SK-N-SH treated with all-trans-retinoic acid at 6 μM for 48 hours (cell line): ENCODE results near the gene FMO3.

Experiments used
- ATAC-seq: fragments of 200-7000 bp; cut with Tn5 transposase; 3 replicates; pipeline ENCODE4 v1.9.1; 2020; ENCODE audit warnings: mild to moderate bottlenecking, moderate library complexity
- ARNTL ChIP-seq: fragments of 450-650 bp; formaldehyde crosslinking; IDR thresholded peaks from 2 replicates; pipeline ENCODE4 v1.5.0; 2020; ENCODE audit warnings: low read depth, mild to moderate bottlenecking, moderate library complexity, borderline replicate concordance
- BACH2 ChIP-seq: fragments of 250-450 bp; sonication (Bioruptor Pico); IDR thresholded peaks from 2 replicates; pipeline ENCODE4 v1.9.0; 2021; ENCODE audit warnings: mild to moderate bottlenecking, borderline replicate concordance
- CSDC2 ChIP-seq: fragments of 250-450 bp; sonication (Bioruptor Pico); IDR thresholded peaks from 2 replicates; pipeline ENCODE4 v1.5.0; 2020; ENCODE audit warnings: mild to moderate bottlenecking, moderate library complexity
- CSRNP3 ChIP-seq: fragments of 250-450 bp; sonication (Bioruptor Pico); IDR thresholded peaks from 2 replicates; pipeline ENCODE4 v1.5.1; 2021; ENCODE audit warnings: mild to moderate bottlenecking, moderate library complexity
- ESRRG ChIP-seq: fragments of 250-450 bp; sonication (Bioruptor Pico); IDR thresholded peaks from 2 replicates; pipeline ENCODE4 v1.6.1; 2021; ENCODE audit warnings: mild to moderate bottlenecking
- GLIS3 ChIP-seq: fragments of 250-450 bp; sonication (Bioruptor Pico); IDR thresholded peaks from 2 replicates; pipeline ENCODE4 v1.5.0; 2020; ENCODE audit warnings: mild to moderate bottlenecking, moderate library complexity
- ISL1 ChIP-seq: fragments of 250-450 bp; sonication (Bioruptor Pico); IDR thresholded peaks from 2 replicates; pipeline ENCODE4 v2.1.2; 2022; ENCODE audit warnings: mild to moderate bottlenecking, moderate library complexity
- OSR1 ChIP-seq: fragments of 250-450 bp; sonication (Bioruptor Pico); IDR thresholded peaks from 2 replicates; pipeline ENCODE4 v1.8.0; 2022; ENCODE audit warnings: moderate library complexity, mild to moderate bottlenecking, inconsistent platforms
- PATZ1 ChIP-seq: fragments of 250-450 bp; sonication (Bioruptor Pico); IDR thresholded peaks from 2 replicates; pipeline ENCODE4 v1.8.0; 2020; ENCODE audit warnings: mild to moderate bottlenecking, moderate library complexity, borderline replicate concordance
- POU6F1 ChIP-seq: fragments of 250-450 bp; sonication (Bioruptor Pico); IDR thresholded peaks from 2 replicates; pipeline ENCODE4 v1.8.0; 2021; ENCODE audit warnings: low read depth, mild to moderate bottlenecking, moderate library complexity, borderline replicate concordance
- PPARA ChIP-seq: fragments of 250-450 bp; sonication (Bioruptor Pico); IDR thresholded peaks from 2 replicates; pipeline ENCODE4 v1.5.0; 2020; ENCODE audit warnings: mild to moderate bottlenecking, borderline replicate concordance
- RARB ChIP-seq: fragments of 250-450 bp; sonication (Bioruptor Pico); IDR thresholded peaks from 2 replicates; pipeline ENCODE4 v1.8.0; 2021; ENCODE audit warnings: mild to moderate bottlenecking, moderate library complexity
- SNAI2 ChIP-seq: fragments of 250-450 bp; sonication (Bioruptor Pico); IDR thresholded peaks from 2 replicates; pipeline ENCODE4 v1.5.0; 2020; ENCODE audit warnings: mild to moderate bottlenecking, moderate library complexity
- TCF4 ChIP-seq: fragments of 250-450 bp; sonication (Bioruptor Pico); IDR thresholded peaks from 2 replicates; pipeline ENCODE4 v1.8.0; 2021; ENCODE audit warnings: mild to moderate bottlenecking, moderate library complexity, borderline replicate concordance
- TOX ChIP-seq: fragments of 250-450 bp; sonication (Bioruptor Pico); IDR thresholded peaks from 2 replicates; pipeline ENCODE4 v1.8.0; 2021; ENCODE audit warnings: mild to moderate bottlenecking, moderate library complexity, borderline replicate concordance
- TSHZ2 ChIP-seq: fragments of 250-450 bp; sonication (Bioruptor Pico); IDR thresholded peaks from 2 replicates; pipeline ENCODE4 v1.5.0; 2020; ENCODE audit warnings: mild to moderate bottlenecking, moderate library complexity
- ZC3H10 ChIP-seq: fragments of 250-450 bp; sonication (Bioruptor Pico); IDR thresholded peaks from 2 replicates; pipeline ENCODE4 v1.5.1; 2021; ENCODE audit warnings: mild to moderate bottlenecking, moderate library complexity
- ZFP3 ChIP-seq: fragments of 250-450 bp; sonication (Bioruptor Pico); IDR thresholded peaks from 2 replicates; pipeline ENCODE4 v1.5.0; 2020; ENCODE audit warnings: mild to moderate bottlenecking, moderate library complexity
- ZFP30 ChIP-seq: fragments of 450-650 bp; formaldehyde crosslinking; IDR thresholded peaks from 2 replicates; pipeline ENCODE4 v1.5.0; 2022; ENCODE audit warnings: mild to moderate bottlenecking, moderate library complexity
- ZNF565 ChIP-seq: fragments of 450-650 bp; formaldehyde crosslinking; conservative IDR thresholded peaks from 2 replicates; pipeline ENCODE4 v1.5.0; 2020; ENCODE audit warnings: low read depth, mild to moderate bottlenecking, moderate library complexity
- ZNF8 ChIP-seq: fragments of 450-650 bp; formaldehyde crosslinking; IDR thresholded peaks from 2 replicates; pipeline ENCODE4 v1.5.0; 2020; ENCODE audit warnings: mild to moderate bottlenecking, moderate library complexity

FMO3 gene

GRCh38 chr1:171061425-171062143 lies 29.1 kb upstream of the FMO3 start:
- TF ChIP-seq CSRNP3 = no peak
- TF ChIP-seq ZC3H10 (CRISPR knock-in tag) = no peak
- TF ChIP-seq TOX (CRISPR knock-in tag) = no peak
- no peak for TF ChIP-seq SNAI2 (CRISPR knock-in tag)
- no peak for TF ChIP-seq CSDC2 (CRISPR knock-in tag)
- TF ChIP-seq PPARA = no peak
- TF ChIP-seq TCF4 (CRISPR knock-in tag) = no peak
- no peak for TF ChIP-seq ZFP3 (CRISPR knock-in tag)
- TF ChIP-seq GLIS3 (CRISPR knock-in tag) = no peak
- TF ChIP-seq RARB (CRISPR knock-in tag) = no peak
- TF ChIP-seq OSR1 (CRISPR knock-in tag) = no peak
- no peak for TF ChIP-seq ISL1 (CRISPR knock-in tag)
- TF ChIP-seq ZNF565 (CRISPR knock-in tag) = no peak
- TF ChIP-seq TSHZ2 (CRISPR knock-in tag) = no peak
- TF ChIP-seq ARNTL = no peak
- no peak for TF ChIP-seq ZFP30
- no peak for TF ChIP-seq POU6F1 (CRISPR knock-in tag)
- no peak for TF ChIP-seq BACH2 (CRISPR knock-in tag)
- ATAC-seq = no peak

- TF ChIP-seq CSDC2 (CRISPR knock-in tag) (no peak), ZNF8 (CRISPR knock-in tag) (no peak)
- ATAC-seq = no peak
Observed at GRCh38 chr1:171062902-171063301, 27.8 kb upstream of the FMO3 start.

GRCh38 chr1:171075041-171075440 lies 15.7 kb upstream of the FMO3 start:
- ATAC-seq = no peak
- TF ChIP-seq PPARA (no peak), CSRNP3 (no peak), ARNTL (no peak), TSHZ2 (CRISPR knock-in tag) (no peak), TCF4 (CRISPR knock-in tag) (no peak), ZFP30 (no peak), CSDC2 (CRISPR knock-in tag) (no peak), TOX (CRISPR knock-in tag) (no peak), ESRRG (no peak), ZFP3 (CRISPR knock-in tag) (no peak), SNAI2 (CRISPR knock-in tag) (no peak), ISL1 (CRISPR knock-in tag) (no peak), PATZ1 (CRISPR knock-in tag) (no peak)
